ENCODE data around the gene ACACA.

- TF ChIP-seq CTCF (conservative IDR thresholded peaks at IDR 0.05 in 1 of 2, IDR thresholded peaks at IDR 0.05 in 1 of 2; ENCODE audit: extremely low read depth in 1 of 2, insufficient read depth in 1 of 2, low read depth in 1 of 2, low read length in 2 of 2) (no peak), EZH2 (IDR thresholded peaks at IDR 0.05; ENCODE audit: borderline replicate concordance, low read length) (no peak)
These were observed 325.3 kb downstream of the ACACA start for GRCh38 chr17:37081287-37081686.
